HG02943 (cell line): ENCODE measurements around the gene CMSS1.
"Not testable (repeated sequence)": the region's sequence is repeated elsewhere in the genome, so short reads cannot be mapped to it uniquely, and the experiment has no call there.

Source experiments
- ATAC-seq: cut with Tn5 transposase; IDR thresholded peaks from one replicate; pipeline ENCODE4 v1.9.1; 2021; ENCODE audit warnings: mild to moderate bottlenecking, low read depth, moderate library complexity; ENCODE audit not compliant: unreplicated experiment

CMSS1 gene

DNA sequence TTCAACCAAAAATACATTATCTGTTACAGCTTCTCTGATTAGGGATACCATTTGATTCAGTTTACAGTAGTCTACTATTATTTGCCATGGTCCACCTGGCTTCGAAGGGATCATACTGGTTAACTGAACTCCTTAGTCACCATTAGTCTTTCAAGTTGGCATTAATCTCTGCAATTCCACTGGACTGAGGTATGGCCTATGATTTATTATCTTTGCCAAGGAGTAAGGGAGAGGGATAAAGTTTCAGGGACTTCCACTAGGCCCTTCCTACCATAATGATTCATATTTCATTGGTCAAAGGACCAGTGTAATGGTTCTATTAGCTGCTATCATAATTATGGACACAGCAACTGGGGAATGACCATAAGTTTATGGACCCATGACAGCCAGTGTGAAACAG, 7.3 kb upstream of the CMSS1 start:
- no peak for ATAC-seq

DNA sequence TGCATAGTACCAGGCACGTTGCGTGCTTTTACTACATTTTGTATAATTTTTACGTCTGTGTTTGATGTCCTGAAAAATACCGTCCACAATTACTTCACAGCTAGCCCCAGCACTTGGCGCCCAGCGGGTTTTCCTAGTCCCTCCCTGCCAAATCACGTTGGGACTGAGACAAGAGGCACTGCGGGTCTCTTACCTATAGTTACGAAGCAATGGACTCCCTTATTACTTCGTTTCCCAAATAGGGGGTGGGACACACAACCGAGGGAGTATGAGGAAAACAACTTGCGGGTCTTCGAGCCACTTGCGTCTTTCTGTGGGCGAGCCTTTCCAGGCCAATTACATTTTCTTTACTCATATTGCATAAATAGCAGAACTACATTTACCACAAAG, 620 bp upstream of the CMSS1 start:
- no peak for ATAC-seq

- no peak for ATAC-seq
Measured at GRCh38 chr3:99818818-99819217, 1.2 kb downstream of the CMSS1 start.

DNA sequence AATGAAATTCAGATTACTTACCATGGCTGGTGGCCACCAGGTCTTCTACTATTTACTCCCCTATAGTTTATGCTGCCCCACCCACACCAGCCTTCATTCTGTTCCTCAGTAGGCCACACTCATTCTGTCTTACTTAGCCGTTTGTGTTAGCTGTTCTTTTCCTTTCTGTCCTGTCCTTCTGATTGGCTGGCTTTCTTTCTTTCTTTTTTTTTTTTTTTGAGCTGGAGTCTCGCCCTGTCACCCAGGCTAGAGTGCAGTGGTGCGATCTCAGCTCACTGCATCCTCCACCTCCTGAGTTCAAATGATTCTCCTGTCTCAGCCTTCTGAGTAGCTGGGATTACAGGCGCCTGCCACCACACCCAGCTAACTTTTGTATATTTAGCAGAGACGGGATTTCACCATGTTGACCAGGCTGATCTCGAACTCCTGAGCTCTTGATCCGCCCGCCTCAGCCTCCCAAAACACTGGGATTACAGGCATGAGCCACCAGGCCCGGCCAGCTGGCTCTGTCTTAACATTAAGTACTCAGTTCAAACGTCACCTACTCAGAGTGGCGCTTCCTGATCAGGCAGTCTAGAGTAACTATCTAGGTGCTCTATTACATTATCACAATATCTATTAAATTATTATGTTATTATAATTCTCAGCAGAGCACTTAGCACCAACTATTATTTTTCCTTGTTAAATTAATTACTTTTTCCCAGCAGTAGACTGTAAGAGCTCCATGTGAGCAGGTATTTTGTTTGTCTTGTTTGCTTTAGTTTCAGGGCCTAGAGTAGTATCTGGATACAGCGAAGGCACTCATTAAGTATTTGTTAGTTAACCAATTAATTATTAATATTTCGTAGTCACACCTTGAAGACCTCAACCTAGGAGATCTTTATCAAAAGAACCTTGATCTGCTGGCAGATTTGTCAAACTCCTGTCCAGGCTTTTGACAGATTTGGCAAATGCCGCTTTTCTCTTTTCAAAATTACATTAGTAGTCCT, 6.4 kb downstream of the CMSS1 start:
- no peak for ATAC-seq

GRCh38 chr3:99825004-99825640, 7.5 kb downstream of the CMSS1 start:
- ATAC-seq, result no peak

DNA sequence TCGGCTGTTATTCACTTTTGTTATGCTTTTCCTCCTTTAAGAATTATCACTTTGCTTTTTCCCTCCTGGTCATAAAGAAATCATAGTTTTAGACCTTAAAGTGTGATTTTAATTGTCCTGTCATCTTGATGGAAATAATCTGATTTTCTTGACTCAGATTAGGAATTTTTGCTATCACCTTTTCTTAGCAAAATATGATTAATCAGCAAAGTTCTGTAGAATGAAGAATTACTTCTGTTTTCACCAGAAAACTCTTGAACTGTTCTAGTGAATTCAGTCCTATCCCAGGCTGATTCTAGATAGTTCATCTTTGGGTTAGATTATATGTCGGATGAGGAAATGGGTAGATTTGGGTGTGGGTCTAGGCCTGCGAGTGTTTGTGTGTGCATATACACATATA, 12.2 kb downstream of the CMSS1 start:
- no peak for ATAC-seq

GRCh38 chr3:99833617-99834205, 16.0 kb downstream of the CMSS1 start:
- ATAC-seq, result no peak

DNA sequence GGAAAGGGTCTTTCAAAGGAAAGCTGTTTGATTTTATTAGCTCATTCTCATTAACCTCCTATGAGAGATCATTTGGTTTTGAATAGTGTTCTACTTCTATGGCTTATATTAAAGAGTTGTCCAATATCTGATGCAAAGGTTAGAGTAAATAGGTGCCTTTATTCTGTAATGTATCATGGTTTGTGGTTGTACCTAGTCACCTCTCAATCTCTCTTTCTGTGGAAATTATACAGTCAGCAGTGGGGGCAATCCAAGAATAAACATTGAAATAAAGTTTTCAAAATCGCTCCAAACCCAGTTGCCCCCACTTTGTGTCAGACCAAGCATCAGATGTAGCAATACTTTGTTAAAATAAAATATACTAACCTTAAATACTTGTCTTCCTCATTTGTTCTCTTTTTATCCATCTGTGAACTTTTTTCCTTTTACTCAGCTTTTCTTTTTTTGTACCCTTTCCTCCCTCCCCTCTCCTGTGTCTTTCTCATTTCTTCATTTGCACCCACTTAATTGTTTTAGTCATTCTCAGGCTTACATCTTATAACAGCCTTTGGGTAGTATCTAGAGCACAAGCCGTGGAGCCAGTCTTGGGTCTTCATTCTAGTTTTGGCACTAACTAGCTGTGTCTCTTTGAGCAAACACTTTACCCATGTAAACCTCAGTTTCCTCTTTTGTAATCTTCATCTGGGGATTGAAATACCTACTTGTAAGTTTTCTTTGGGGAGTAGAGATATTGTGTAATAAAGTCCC, 16.7 kb downstream of the CMSS1 start:
- no peak for ATAC-seq

DNA sequence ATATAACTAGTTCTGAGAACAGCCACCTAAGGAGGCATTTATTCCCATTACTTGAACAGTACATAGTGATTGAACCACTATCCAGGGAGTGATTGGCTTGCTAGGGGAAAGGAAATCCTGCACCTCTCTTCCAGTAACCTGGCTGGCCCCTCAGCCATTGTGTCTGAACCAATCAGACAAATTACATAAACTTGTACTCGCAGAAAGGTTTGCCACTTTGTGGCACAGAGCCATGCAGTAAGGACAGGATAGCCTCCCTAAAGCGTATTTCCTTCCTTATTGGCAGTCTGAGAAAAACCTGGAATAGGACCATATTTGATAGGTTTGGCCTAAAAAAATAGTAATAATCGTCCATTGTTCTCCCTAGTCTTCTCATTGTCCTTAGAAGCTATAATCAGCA, 19.0 kb downstream of the CMSS1 start:
- no peak for ATAC-seq

- ATAC-seq, result no peak
Measured at GRCh38 chr3:99837715-99838114, 20.1 kb downstream of the CMSS1 start.

GRCh38 chr3:99838755-99839154, 21.1 kb downstream of the CMSS1 start:
- no peak for ATAC-seq

DNA sequence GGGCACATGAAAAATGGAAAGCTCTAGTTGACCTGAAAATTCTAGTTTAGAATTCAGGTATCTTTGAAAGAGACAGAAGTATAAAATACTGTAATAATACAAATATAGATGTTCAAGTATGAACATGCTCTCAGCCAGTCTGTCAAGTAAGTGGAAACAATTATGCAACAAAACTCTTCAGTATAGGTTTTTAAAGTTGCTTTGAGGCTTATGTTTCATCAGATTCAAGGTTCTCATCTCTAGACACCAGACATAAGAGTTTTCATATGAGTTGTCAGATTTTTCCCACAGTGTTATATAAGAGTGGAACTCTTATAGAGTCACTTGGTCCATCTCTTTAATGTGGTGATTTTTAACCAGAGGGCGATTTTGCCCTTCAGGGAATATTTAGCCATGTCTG, 22.0 kb downstream of the CMSS1 start:
- ATAC-seq, result no peak

- not testable (repeated sequence) for ATAC-seq
Measured at GRCh38 chr3:99841949-99842348, 24.3 kb downstream of the CMSS1 start.

DNA sequence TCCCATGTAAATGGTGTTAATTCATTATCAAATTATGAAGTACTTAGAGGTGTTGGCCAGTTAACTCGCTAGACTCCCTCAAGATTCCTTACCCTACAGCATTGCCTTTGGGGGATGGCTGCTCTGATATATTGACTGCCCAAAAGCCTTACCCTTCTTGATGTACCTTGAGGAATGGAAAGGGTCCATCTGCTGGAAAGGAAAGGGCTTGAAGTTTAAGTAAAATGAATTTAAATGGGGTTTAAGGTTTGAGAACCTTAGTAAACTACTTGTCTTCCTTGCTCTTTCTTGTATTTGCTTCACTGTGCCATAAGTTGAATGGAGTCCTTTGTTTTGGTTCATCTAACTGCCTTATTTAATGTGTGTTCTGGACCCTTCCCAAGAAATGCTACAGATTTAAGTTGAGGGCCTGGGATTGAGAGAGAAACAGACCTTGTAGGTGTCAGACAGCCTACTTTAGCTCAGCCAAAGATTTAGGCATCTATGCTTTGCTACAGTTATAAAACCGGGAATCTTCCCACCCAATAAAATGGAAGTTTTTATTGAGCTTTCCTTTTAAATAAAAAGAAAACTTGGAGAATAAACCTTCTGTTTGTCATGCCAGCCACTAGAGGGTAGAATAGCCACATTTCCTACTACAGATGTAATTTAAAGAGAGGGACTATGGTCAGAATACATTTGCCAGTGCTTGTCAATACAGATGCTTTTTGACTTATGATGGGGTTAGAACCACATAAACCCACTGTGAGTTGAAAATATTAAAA, 25.3 kb downstream of the CMSS1 start:
- ATAC-seq, result peak; percentile 62

- ATAC-seq, result no peak
Measured at GRCh38 chr3:99843590-99844258, 26.1 kb downstream of the CMSS1 start.

DNA sequence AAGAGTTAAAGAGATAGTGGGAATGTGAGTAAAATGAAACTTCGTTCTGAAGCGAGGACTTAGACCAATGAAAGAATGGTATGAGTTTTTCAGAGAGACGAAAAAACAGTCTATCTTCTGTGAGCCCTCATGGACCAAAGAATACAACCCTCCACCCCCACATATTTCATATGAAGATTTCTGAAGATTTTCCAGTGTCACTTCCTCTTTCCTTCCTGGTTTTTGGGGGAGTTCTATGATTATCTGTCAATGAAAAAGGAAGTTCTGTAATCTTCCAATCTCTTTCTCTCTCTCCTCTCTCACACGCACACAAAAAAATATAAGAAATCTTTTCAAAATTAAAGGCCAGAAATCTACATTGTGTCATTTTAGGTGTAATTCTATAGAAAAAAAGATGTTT, 27.7 kb downstream of the CMSS1 start:
- no peak for ATAC-seq

GRCh38 chr3:99845999-99846398, 28.3 kb downstream of the CMSS1 start:
- no peak for ATAC-seq

- no peak for ATAC-seq
Measured at GRCh38 chr3:99846477-99847160, 29.0 kb downstream of the CMSS1 start.

GRCh38 chr3:99848433-99848832, 30.8 kb downstream of the CMSS1 start:
- no peak for ATAC-seq
